Right lobe of liver (tissue), 4 donors: ENCODE results near the gene DCST1.

Experiments
- CTCF ChIP-seq, 4 donors: fragments of 200-600 bp in 3 of 4; fragments of 450-650 bp in 1 of 4; IDR thresholded peaks; one replicate each; pipeline versions ENCODE4 v1.5.1 to v1.8.0; 2016 to 2022; ENCODE audit warnings: antibody characterized with exemption in 4 of 4, mild to moderate bottlenecking in 2 of 4
- POLR2A ChIP-seq: fragments of 450-650 bp; IDR thresholded peaks from one replicate; pipeline ENCODE4 v1.6.1; 2017; ENCODE audit warnings: antibody characterized with exemption, mild to moderate bottlenecking
- donor health status: DM: no; HTN: no; CAD: no.
- donor health status: DM: no; HTN: no; CAD: no.
- donor health status: DM: no; HTN: yes; CAD: no.

DNA sequence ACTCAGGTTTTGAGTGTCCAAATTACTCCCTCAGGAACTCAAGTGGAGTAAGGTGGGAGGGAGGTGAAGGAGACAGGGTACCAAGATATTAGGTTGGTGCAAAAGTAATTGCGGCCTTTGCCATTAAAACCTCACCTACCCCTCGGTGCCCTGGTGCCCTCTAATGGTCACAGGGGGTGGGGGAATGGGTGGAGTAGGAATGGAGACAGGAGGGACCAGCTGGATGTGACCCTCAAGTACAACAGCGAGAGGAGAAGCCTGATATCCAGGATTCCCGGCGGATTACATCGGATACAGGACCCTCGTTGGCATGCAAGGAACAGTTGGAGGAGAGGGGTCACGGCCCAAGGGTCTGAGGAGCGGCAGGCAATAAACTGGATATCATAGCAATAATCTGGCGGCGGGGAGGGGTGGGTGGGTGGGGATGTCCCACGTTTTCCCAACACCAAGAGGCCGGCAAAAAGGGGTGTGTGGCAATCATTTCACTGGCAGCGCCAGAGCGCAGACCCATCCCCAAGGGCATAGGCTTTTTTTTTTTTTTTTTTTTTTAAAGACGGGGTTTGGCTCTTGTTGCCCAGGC lies 35.3 kb upstream of the DCST1 start:
- peak in 3 of 4 donors; percentile 24 to 34 (median 28) for TF ChIP-seq CTCF (IDR thresholded peaks at IDR 0.05)
- TF ChIP-seq POLR2A, result no peak
